OCI-LY1 (cell line): ENCODE measurements around the gene MOB2.

Experiments used
- H2AFZ ChIP-seq: fragments of 200-600 bp; sonication (generic), shearing (Covaris generic); 2 replicates; pipeline ENCODE4 v1.6.0; 2014; ENCODE audit warnings: antibody characterized with exemption, mild to moderate bottlenecking, low read length
- H3F3A ChIP-seq: fragments of 200-600 bp; sonication (generic), shearing (Covaris generic); 2 replicates; pipeline ENCODE4 v1.6.0; 2014; ENCODE audit warnings: mild to moderate bottlenecking, antibody characterized with exemption, low read length, moderate library complexity; ENCODE audit not compliant: insufficient read depth
- H3K27ac ChIP-seq: fragments of 200-600 bp; sonication (generic); 2 replicates; pipeline ENCODE4 v1.5.1; 2014; ENCODE audit warnings: low read length, mixed run types, mild to moderate bottlenecking, low read depth; ENCODE audit not compliant: poor library complexity, severe bottlenecking
- H3K27me3 ChIP-seq: fragments of 200-600 bp; sonication (generic); 2 replicates; pipeline ENCODE4 v1.6.0; 2014; ENCODE audit warnings: antibody characterized with exemption, mild to moderate bottlenecking, low read length, moderate library complexity; ENCODE audit not compliant: insufficient read depth
- H3K36me3 ChIP-seq: fragments of 200-600 bp; sonication (generic); 2 replicates; pipeline ENCODE4 v1.6.1; 2014; ENCODE audit warnings: mild to moderate bottlenecking, antibody characterized with exemption, low read length, moderate library complexity, mixed read lengths; ENCODE audit not compliant: insufficient read depth
- H3K4me1 ChIP-seq: fragments of 200-600 bp; sonication (generic); 2 replicates; pipeline ENCODE4 v1.5.1; 2014; ENCODE audit warnings: mild to moderate bottlenecking, low read length, moderate library complexity; ENCODE audit not compliant: insufficient read depth, severe bottlenecking
- H3K4me2 ChIP-seq: fragments of 200-600 bp; sonication (generic), shearing (Covaris generic); 2 replicates; pipeline ENCODE4 v1.6.1; 2014; ENCODE audit warnings: low read length
- H3K4me3 ChIP-seq: fragments of 200-600 bp; sonication (generic); 2 replicates; pipeline ENCODE4 v1.5.1; 2014; ENCODE audit warnings: low read length, low read depth, mild to moderate bottlenecking, mixed read lengths; ENCODE audit not compliant: poor library complexity, severe bottlenecking
- H3K79me2 ChIP-seq: fragments of 200-600 bp; shearing (Covaris generic); 2 replicates; pipeline ENCODE4 v1.6.1; 2016; ENCODE audit warnings: mixed run types, low read length, mixed read lengths; ENCODE audit not compliant: insufficient read depth
- H3K9ac ChIP-seq: fragments of 200-600 bp; sonication (generic), shearing (Covaris generic); 2 replicates; pipeline ENCODE4 v1.6.1; 2014; ENCODE audit warnings: mild to moderate bottlenecking, low read length, mixed read lengths
- H3K9me2 ChIP-seq: fragments of 200-600 bp; sonication (generic), shearing (Covaris generic); 2 replicates; pipeline ENCODE4 v1.6.1; 2014; ENCODE audit warnings: low read depth, mild to moderate bottlenecking, low read length, mixed read lengths
- H3K9me3 ChIP-seq: fragments of 200-600 bp; shearing (Covaris generic); 2 replicates; pipeline ENCODE4 v1.6.1; 2014; ENCODE audit warnings: low read length, mixed read lengths
- H4K20me1 ChIP-seq: fragments of 200-600 bp; sonication (generic), shearing (Covaris generic); 2 replicates; pipeline ENCODE4 v1.6.0; 2016; ENCODE audit warnings: mild to moderate bottlenecking, low read length; ENCODE audit not compliant: insufficient read depth
- CTCF ChIP-seq: fragments of 200-600 bp; sonication (generic), shearing (Covaris generic); IDR thresholded peaks from 2 replicates; pipeline ENCODE4 v1.5.1; 2017; ENCODE audit warnings: mild to moderate bottlenecking, antibody characterized with exemption, low read length, moderate library complexity, mixed read lengths
- EZH2 ChIP-seq: fragments of 200-600 bp; sonication (generic), shearing (Covaris generic); IDR thresholded peaks from 2 replicates; pipeline ENCODE4 v1.8.0; 2017; ENCODE audit warnings: borderline replicate concordance, mixed run types, mild to moderate bottlenecking, antibody characterized with exemption, low read length, moderate library complexity, mixed read lengths

MOB2 gene

GRCh38 chr11:1459219-1459575 lies 27.4 kb downstream of the MOB2 start:
- no peak overlapping the region for H2AFZ ChIP-seq
- no peak overlapping the region for H3K4me2 ChIP-seq
- H3K9me2 ChIP-seq: no peaks in the 10 kb centered on the region
- no peak overlapping the region for H3K9ac ChIP-seq
- TF ChIP-seq EZH2 (no peak), CTCF (no peak)
- no peaks in the 10 kb centered on the region for H4K20me1 ChIP-seq
- no peaks in the 10 kb centered on the region for H3F3A ChIP-seq
- H3K9me3 ChIP-seq: no peaks in the 10 kb centered on the region
- H3K27ac ChIP-seq: no peak overlapping the region
- no peaks in the 10 kb centered on the region; the same call in 1 of the 2 replicates for H3K27me3 ChIP-seq
- H3K4me3 ChIP-seq: no peak overlapping the region
- no peaks in the 10 kb centered on the region for H3K36me3 ChIP-seq
- H3K79me2 ChIP-seq: no peaks in the 10 kb centered on the region
- no peaks in the 10 kb centered on the region for H3K4me1 ChIP-seq

- Histone ChIP-seq H3K4me1 (no peaks in the 10 kb centered on the region), H3K9me2 (no peaks in the 10 kb centered on the region), H3K4me2 (no peak overlapping the region), H3K4me3 (no peak overlapping the region), H3K36me3 (no peaks in the 10 kb centered on the region), H3K27me3 (no peaks in the 10 kb centered on the region; the same call in 1 of the 2 replicates), H3F3A (no peaks in the 10 kb centered on the region), H4K20me1 (no peaks in the 10 kb centered on the region), H3K79me2 (no peaks in the 10 kb centered on the region), H3K27ac (no peak overlapping the region), H3K9me3 (no peaks in the 10 kb centered on the region), H2AFZ (no peak overlapping the region), H3K9ac (no peak overlapping the region)
- TF ChIP-seq CTCF (peak; percentile 20; the same call in 1 of the 2 replicates), EZH2 (no peak)
These were observed 28.0 kb downstream of the MOB2 start for GRCh38 chr11:1458340-1459218.

GRCh38 chr11:1457856-1458255 lies 28.7 kb downstream of the MOB2 start:
- H3K4me3 ChIP-seq: no peak overlapping the region
- H3K27me3 ChIP-seq: no peaks in the 10 kb centered on the region; the same call in none of the 2 replicates
- no peak overlapping the region for H2AFZ ChIP-seq
- H4K20me1 ChIP-seq: no peaks in the 10 kb centered on the region
- no peaks in the 10 kb centered on the region for H3K79me2 ChIP-seq
- H3K9me3 ChIP-seq: no peaks in the 10 kb centered on the region
- no peaks in the 10 kb centered on the region for H3K36me3 ChIP-seq
- no peak overlapping the region for H3K4me2 ChIP-seq
- no peaks in the 10 kb centered on the region for H3K4me1 ChIP-seq
- TF ChIP-seq CTCF (no peak), EZH2 (no peak)
- no peak overlapping the region for H3K9ac ChIP-seq
- no peaks in the 10 kb centered on the region for H3K9me2 ChIP-seq
- H3K27ac ChIP-seq: no peak overlapping the region
- no peaks in the 10 kb centered on the region for H3F3A ChIP-seq
